Measurements from ENCODE around the gene PIWIL1.

Gene PIWIL1

DNA sequence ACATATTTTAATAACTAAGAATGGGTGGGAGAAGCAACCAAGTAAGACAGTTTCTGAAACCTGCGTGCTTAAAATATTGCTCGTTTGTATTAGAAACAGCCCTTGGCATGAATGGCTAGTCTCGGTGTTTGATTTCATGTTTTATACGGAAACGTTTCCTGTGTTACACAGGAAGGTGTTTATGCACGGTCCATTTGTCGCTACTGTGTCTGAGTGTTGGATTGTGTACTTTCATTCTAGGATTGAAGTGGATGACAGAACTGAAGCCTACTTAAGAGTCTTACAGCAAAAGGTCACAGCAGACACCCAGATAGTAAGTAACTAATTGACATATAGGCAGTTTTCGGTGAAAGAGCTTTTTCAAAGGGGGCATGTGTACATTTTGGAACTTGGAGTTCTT is 19.6 kb downstream of the PIWIL1 start:
- Histone ChIP-seq H3K9me3 (no peaks in the 10 kb centered on the region), H3K36me3 (no peaks in the 10 kb centered on the region), H3K27me3 (peaks cover 88% of the 10 kb centered on the region), H3K4me1 (no peaks in the 10 kb centered on the region), H3K4me3 (ENCODE audit: low read depth, low read length) (no peak overlapping the region)
- TF ChIP-seq, protein P1, sequence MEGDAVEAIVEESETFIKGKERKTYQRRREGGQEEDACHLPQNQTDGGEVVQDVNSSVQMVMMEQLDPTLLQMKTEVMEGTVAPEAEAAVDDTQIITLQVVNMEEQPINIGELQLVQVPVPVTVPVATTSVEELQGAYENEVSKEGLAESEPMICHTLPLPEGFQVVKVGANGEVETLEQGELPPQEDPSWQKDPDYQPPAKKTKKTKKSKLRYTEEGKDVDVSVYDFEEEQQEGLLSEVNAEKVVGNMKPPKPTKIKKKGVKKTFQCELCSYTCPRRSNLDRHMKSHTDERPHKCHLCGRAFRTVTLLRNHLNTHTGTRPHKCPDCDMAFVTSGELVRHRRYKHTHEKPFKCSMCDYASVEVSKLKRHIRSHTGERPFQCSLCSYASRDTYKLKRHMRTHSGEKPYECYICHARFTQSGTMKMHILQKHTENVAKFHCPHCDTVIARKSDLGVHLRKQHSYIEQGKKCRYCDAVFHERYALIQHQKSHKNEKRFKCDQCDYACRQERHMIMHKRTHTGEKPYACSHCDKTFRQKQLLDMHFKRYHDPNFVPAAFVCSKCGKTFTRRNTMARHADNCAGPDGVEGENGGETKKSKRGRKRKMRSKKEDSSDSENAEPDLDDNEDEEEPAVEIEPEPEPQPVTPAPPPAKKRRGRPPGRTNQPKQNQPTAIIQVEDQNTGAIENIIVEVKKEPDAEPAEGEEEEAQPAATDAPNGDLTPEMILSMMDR (IDR thresholded peaks at IDR 0.05; ENCODE audit: low read depth, low read length) = no peak
- no peak for DNase-seq

DNA sequence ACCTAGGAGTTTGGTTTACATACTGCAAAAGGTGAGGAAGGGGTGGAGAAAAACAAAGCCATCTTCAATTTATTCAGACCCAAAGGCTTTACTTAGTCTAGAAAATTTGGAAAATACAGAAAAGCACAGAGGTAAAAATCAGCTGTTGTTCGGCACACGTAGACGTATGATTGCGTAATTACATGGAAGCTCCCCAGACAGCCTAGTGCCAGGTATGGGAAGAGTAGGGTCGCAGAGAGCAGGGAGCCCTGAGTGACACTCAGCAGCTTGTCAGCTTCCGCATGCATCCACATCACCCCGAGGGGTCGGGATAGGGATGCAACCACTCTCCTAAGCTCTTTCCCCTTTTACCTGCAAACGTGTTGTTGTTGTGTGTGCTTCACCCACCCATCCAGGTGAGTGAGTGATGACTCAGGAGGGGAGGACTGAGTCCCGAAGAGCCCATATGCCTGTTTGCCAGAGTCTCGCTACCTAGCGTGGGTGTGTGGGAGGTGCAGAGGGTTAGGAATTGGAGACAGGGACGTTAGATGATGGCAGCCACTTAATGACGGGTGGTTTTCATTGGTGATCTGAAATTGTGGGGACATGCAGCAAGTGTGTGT is 20.1 kb downstream of the PIWIL1 start:
- Histone ChIP-seq H3K27me3 (peaks cover 85% of the 10 kb centered on the region), H3K9me3 (no peaks in the 10 kb centered on the region), H3K4me3 (ENCODE audit: low read depth, low read length) (no peak overlapping the region), H3K36me3 (no peaks in the 10 kb centered on the region), H3K4me1 (no peaks in the 10 kb centered on the region)
- TF ChIP-seq, protein P1 (IDR thresholded peaks at IDR 0.05; ENCODE audit: low read depth, low read length) = no peak
- DNase-seq = no peak

DNA sequence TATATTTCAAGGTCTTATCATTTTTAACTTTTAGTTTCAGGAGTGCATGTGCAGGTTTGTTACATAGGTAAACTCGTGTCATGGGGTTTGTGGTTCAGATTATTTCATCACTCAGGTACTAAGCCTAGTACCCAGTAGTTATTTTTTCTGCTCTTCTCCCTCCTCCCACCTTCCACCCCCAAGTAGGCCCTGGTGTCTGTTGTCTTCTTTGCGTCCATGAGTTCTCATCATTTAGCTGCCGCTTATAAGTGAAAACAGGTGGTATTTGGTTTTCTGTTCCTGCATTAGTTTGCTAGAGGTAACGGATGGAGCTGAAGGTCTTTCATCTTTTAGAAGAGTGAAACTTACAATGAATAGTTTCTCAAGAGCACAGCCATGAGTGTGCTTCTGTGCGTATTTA is 24.4 kb downstream of the PIWIL1 start:
- TF ChIP-seq, protein P1 (IDR thresholded peaks at IDR 0.05; ENCODE audit: low read depth, low read length) = no peak
- Histone ChIP-seq H3K4me3 (ENCODE audit: low read depth, low read length) (no peak overlapping the region), H3K4me1 (no peaks in the 10 kb centered on the region), H3K27me3 (peaks cover 57% of the 10 kb centered on the region), H3K9me3 (no peaks in the 10 kb centered on the region), H3K36me3 (no peaks in the 10 kb centered on the region)
- no peak for DNase-seq

DNA sequence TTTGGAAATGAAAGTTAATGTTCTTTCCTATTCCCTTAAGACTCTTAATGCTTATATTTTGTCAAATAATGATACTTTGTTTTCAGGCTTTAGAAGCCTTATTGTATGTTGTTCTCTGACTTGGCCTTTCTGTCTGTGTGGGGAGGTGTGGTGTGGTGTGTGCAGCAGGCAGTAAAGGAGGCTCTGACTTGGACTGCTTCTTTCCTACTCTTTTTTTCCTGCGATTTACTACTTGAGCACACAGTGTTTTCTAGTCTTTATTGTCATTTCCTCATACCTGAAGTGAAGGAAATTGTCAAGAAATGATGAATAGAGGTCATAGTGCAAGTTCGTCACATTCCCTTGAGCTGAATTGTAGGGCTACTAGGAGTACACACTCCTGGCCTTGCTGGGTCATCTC is 26.9 kb downstream of the PIWIL1 start:
- no peak for DNase-seq
- Histone ChIP-seq H3K4me3 (ENCODE audit: low read depth, low read length) (no peak overlapping the region), H3K4me1 (no peaks in the 10 kb centered on the region), H3K36me3 (no peaks in the 10 kb centered on the region), H3K9me3 (no peaks in the 10 kb centered on the region), H3K27me3 (peaks cover 32% of the 10 kb centered on the region)
- TF ChIP-seq, protein P1 (IDR thresholded peaks at IDR 0.05; ENCODE audit: low read depth, low read length) = no peak

DNA sequence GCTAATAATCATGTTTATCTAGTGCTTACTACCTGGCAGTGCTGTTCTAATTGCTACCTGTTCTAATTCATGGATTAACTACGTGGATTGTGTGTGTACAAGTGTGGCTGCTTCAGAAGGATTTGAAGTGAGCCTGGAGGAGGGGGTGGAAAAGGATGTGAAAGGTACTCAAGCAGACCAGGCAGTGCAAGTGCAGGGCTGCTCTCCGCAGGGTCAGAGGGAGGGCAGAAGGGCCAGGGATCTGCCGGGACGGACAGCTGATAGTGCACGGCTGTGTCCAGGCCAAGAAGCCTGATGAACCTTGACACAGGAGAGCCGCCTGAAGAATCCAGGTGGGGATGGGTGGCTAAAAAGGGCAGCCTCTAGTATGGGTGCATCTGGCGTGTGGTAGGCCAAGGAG is 28.5 kb downstream of the PIWIL1 start:
- Histone ChIP-seq H3K4me3 (ENCODE audit: low read depth, low read length) (no peak overlapping the region), H3K27me3 (peaks cover 26% of the 10 kb centered on the region), H3K36me3 (no peaks in the 10 kb centered on the region), H3K9me3 (0 out of 2 replicates have a peak, but pooled peaks cover 2% of the 10 kb centered on the region), H3K4me1 (no peaks in the 10 kb centered on the region)
- no peak for DNase-seq
- TF ChIP-seq, protein P1 (IDR thresholded peaks at IDR 0.05; ENCODE audit: low read depth, low read length) = no peak

DNA sequence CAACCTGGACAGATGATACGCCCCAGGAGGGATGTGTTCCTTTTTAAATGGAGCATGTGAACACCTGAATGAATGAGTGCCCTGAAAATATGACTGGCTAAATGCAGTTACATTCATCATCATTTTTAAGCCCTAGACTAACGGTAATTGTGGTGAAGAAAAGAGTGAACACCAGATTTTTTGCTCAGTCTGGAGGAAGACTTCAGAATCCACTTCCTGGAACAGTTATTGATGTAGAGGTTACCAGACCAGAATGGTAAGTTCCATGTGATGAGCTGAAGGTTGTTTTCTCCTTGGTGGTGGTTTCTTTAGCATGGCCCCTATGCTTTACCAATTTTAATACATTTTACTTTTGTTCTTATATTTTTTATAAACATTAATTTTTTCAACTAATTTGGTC is 29.3 kb downstream of the PIWIL1 start:
- TF ChIP-seq, protein P1 (IDR thresholded peaks at IDR 0.05; ENCODE audit: low read depth, low read length) = no peak
- Histone ChIP-seq H3K27me3 (peaks cover 25% of the 10 kb centered on the region), H3K4me3 (ENCODE audit: low read depth, low read length) (no peak overlapping the region), H3K4me1 (no peaks in the 10 kb centered on the region), H3K36me3 (no peaks in the 10 kb centered on the region), H3K9me3 (0 out of 2 replicates have a peak, but pooled peaks cover 3% of the 10 kb centered on the region)
- DNase-seq = no peak

Measured in BE2C (cell line).